Measurements from ENCODE around the gene ISG20. TPM values are rescaled to one million over a fixed set of nuclear protein-coding genes. Genes with fewer than 3 reads are reported as not detected.

Gene ISG20
- total and polyA plus RNA-seq, 2 donors, result 75.1 to 272 TPM

DNA sequence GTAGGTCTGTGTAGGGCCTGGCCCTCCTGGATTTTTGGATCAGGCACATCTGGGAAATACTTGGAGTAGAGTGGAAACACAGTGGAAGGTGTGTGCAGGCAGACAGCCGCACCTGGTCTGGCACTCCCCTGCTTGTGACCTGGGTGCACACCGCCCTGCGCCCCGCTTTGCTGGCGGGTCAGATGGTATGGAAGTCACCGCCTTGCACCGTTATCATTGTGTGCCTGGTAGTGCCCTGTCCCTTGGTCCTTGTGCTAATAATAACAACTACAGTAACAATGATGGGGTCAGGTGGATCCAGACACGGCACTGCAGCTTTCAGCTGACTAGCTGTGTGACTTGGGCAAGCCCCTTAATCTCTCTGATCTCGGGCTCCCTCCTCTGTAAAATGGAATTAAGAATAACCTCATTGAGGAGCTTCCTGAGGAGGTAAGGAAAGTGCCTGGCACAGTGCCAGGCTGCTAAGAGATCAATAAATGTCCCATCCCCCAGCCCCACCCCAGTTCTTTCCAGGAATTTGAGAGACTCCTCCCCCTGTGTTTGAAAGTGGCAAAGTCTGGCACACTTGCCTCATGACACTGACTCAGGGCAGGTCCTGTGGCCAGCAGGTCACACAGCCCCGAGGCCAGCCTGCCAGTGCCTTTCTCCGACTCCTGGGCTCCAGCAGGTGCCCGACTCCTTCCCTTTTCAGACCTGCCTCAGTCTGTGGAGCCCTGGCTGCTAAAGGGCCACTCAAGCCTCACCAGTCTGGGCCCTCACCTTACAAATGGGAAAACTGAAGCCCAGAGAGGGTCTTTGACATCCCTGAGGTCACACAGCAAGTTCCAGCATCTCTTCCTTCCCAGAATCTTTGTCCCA, 9.8 kb downstream of the ISG20 start:
- H3K27me3 ChIP-seq (ENCODE audit: control insufficient read depth in 2 of 2, insufficient read depth in 1 of 2, low read length in 1 of 2), result no peaks in the 10 kb centered on the region
- WGBS, result 97% methylated on average over 12 of the region's 12 CpGs
- no peak for DNase-seq (ENCODE audit: low read depth in 6 of 9, low spot score in 9 of 9)
- H3K4me1 ChIP-seq (ENCODE audit: control insufficient read depth in 2 of 2, insufficient read depth in 2 of 2, low read length in 2 of 2), result peaks cover 4 to 15% of the 10 kb centered on the region in 2 donors
- peak overlapping the region; percentile 5 to 71 for H3K27ac ChIP-seq (ENCODE audit: low read depth in 1 of 2, low read length in 1 of 2)
- peaks cover 6 to 78% of the 10 kb centered on the region in 2 donors for H3K36me3 ChIP-seq (ENCODE audit: control insufficient read depth in 2 of 2, insufficient read depth in 2 of 2, low read length in 1 of 2)
- peaks cover 1 to 3% of the 10 kb centered on the region in 2 donors for H3K9me3 ChIP-seq (ENCODE audit: control insufficient read depth in 2 of 2, insufficient read depth in 1 of 2, low read length in 1 of 2)
- no peak overlapping the region for H3K4me3 ChIP-seq (ENCODE audit: low read length in 2 of 2)

DNA sequence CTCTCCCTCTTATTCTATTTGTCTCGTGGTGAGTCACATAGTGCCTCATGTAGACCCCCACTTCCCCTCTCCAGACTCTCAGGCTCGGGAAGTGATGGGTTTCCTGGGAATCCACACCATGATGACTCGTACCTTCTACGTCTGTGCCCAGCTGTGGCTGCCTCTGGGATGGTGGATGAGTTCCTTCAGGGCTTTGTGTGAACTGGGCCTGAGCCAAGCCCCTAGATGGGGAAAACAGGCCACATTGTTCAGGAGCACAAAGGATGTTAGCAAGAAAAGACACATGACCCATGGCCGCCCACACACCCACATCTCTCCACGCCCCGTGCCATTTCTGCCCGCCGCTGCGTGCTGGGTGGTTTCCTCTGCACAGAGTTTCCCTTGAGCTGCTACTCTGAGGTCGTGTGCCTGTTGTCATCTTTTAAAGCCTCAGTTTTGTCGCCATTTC, 10.5 kb downstream of the ISG20 start:
- H3K4me3 ChIP-seq (ENCODE audit: low read length in 2 of 2), result no peak overlapping the region
- WGBS, result 74% methylated on average over 12 of the region's 12 CpGs
- H3K4me1 ChIP-seq (ENCODE audit: control insufficient read depth in 2 of 2, insufficient read depth in 2 of 2, low read length in 2 of 2), result peaks cover 4 to 15% of the 10 kb centered on the region in 2 donors
- H3K27me3 ChIP-seq (ENCODE audit: control insufficient read depth in 2 of 2, insufficient read depth in 1 of 2, low read length in 1 of 2), result no peaks in the 10 kb centered on the region
- H3K27ac ChIP-seq (ENCODE audit: low read depth in 1 of 2, low read length in 1 of 2), result peak overlapping the region; percentile 5 to 75
- no peak for DNase-seq (ENCODE audit: low read depth in 6 of 9, low spot score in 9 of 9)
- peaks cover 6 to 85% of the 10 kb centered on the region in 2 donors for H3K36me3 ChIP-seq (ENCODE audit: control insufficient read depth in 2 of 2, insufficient read depth in 2 of 2, low read length in 1 of 2)
- peaks cover 1 to 3% of the 10 kb centered on the region in 2 donors for H3K9me3 ChIP-seq (ENCODE audit: control insufficient read depth in 2 of 2, insufficient read depth in 1 of 2, low read length in 1 of 2)

DNA sequence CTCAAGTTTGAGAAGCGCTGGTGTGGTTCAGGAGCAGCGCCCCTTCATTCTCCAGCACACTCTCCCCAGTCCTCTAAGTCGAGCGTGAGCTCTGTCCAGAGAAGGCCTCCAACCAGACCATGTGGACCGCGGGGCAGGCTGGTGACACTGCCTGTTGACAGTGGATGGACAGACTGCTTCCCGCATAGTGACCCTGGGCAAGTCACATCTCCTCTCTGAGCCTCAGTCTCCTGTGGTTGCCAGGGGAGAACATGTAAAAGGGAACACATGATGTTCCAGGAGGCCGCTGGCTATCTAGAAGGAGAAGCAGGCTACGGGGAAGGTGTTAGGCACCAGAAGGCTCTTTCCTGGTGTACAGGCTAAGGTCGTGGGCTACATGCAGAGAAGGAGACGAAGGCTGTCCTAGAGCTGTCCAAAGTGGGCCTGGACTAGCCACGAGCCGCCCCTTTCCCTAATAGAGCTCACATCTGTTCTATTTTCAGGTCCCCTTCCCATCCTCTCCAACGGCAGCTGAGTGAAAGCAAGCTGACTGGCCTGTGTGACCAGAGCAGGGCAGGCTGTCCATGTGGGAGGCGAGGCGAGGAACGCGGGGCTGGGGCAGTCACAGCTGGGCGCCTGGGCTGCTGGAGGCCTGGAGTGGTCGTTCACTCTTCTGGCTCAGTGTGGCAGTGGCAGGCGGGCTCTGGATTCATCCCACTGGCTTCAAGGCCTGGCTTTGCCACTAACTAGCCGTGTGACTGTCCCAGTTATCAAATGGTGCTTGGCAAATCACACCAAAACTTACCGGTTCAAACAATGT, 11.1 kb downstream of the ISG20 start:
- Histone ChIP-seq H3K27me3 (ENCODE audit: control insufficient read depth in 2 of 2, insufficient read depth in 1 of 2, low read length in 1 of 2) (no peaks in the 10 kb centered on the region), H3K27ac (ENCODE audit: low read depth in 1 of 2, low read length in 1 of 2) (peak overlapping the region in 1 of 2 donors; percentile 75), H3K36me3 (ENCODE audit: control insufficient read depth in 2 of 2, insufficient read depth in 2 of 2, low read length in 1 of 2) (peaks cover 6 to 85% of the 10 kb centered on the region in 2 donors), H3K4me3 (ENCODE audit: low read length in 2 of 2) (no peak overlapping the region), H3K4me1 (ENCODE audit: control insufficient read depth in 2 of 2, insufficient read depth in 2 of 2, low read length in 2 of 2) (peaks cover 7 to 15% of the 10 kb centered on the region in 2 donors), H3K9me3 (ENCODE audit: control insufficient read depth in 2 of 2, insufficient read depth in 1 of 2, low read length in 1 of 2) (peaks cover 1 to 3% of the 10 kb centered on the region in 2 donors)
- no peak for DNase-seq (ENCODE audit: low read depth in 6 of 9, low spot score in 9 of 9)
- 89% methylated on average over 23 of the region's 23 CpGs for WGBS

DNA sequence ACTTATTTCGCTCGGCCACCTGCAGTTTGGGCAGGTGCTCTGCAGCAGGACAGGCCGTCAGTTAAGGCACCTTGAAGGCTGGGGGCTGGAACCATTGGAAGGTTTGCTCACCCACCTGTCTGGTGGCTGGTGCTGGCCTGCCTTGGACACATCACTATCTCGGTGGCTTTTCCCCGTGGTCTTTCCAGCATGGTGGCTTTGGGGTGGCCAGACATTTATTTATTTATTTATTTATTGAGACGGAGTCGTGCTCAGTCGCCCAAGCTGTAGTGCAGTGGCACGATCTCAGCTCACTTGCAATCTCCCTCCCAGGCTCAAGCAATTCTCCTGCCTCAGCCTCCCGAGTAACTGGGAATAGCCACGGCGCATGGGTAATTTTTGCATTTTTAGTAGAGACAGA, 11.7 kb downstream of the ISG20 start:
- peaks cover 12 to 17% of the 10 kb centered on the region in 2 donors for H3K4me1 ChIP-seq (ENCODE audit: control insufficient read depth in 2 of 2, insufficient read depth in 2 of 2, low read length in 2 of 2)
- no peaks in the 10 kb centered on the region for H3K27me3 ChIP-seq (ENCODE audit: control insufficient read depth in 2 of 2, insufficient read depth in 1 of 2, low read length in 1 of 2)
- H3K36me3 ChIP-seq (ENCODE audit: control insufficient read depth in 2 of 2, insufficient read depth in 2 of 2, low read length in 1 of 2), result peaks cover 6 to 85% of the 10 kb centered on the region in 2 donors
- H3K4me3 ChIP-seq (ENCODE audit: low read length in 2 of 2), result no peak overlapping the region
- WGBS, result 98% methylated on average over 12 of the region's 12 CpGs
- peaks cover 1 to 3% of the 10 kb centered on the region in 2 donors for H3K9me3 ChIP-seq (ENCODE audit: control insufficient read depth in 2 of 2, insufficient read depth in 1 of 2, low read length in 1 of 2)
- no peak overlapping the region for H3K27ac ChIP-seq (ENCODE audit: low read depth in 1 of 2, low read length in 1 of 2)
- no peak for DNase-seq (ENCODE audit: low read depth in 6 of 9, low spot score in 9 of 9)

DNA sequence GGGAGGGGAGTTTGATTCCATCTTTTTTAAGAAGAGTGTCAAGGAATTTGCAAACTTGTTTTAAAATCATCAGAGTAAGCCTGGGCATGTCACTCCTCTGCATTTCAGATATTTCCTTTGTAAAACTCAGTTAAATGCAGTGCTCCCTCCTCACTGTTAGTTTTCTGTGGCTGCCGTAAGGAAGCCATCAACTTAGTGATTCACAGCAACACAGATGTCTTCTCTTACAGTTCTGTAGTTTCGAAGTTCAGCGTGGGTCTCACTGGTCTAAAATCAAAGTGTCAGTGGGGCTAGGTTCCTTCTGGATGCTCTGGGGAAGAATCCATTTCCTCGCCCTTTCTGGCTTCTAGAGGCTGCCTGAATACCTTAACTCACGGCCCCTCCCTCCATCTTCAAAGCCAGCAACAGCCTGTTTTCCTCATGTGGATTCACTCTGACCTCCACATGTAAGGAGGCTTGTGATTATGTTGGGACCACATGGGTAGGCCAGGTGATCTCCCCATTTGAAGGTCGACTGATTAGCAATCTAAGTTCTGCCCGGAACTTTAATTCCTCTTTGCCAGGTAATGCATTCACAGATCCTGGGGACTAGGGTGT, 12.4 kb downstream of the ISG20 start:
- no peaks in the 10 kb centered on the region for H3K27me3 ChIP-seq (ENCODE audit: control insufficient read depth in 2 of 2, insufficient read depth in 1 of 2, low read length in 1 of 2)
- peaks cover 15 to 24% of the 10 kb centered on the region in 2 donors for H3K4me1 ChIP-seq (ENCODE audit: control insufficient read depth in 2 of 2, insufficient read depth in 2 of 2, low read length in 2 of 2)
- WGBS, result 94% methylated on average over 7 of the region's 7 CpGs
- H3K4me3 ChIP-seq (ENCODE audit: low read length in 2 of 2), result no peak overlapping the region
- peaks cover 6 to 79% of the 10 kb centered on the region in 2 donors for H3K36me3 ChIP-seq (ENCODE audit: control insufficient read depth in 2 of 2, insufficient read depth in 2 of 2, low read length in 1 of 2)
- no peak for DNase-seq (ENCODE audit: low read depth in 6 of 9, low spot score in 9 of 9)
- peaks cover 1 to 3% of the 10 kb centered on the region in 2 donors for H3K9me3 ChIP-seq (ENCODE audit: control insufficient read depth in 2 of 2, insufficient read depth in 1 of 2, low read length in 1 of 2)
- peak overlapping the region in 1 of 2 donors; percentile 53 for H3K27ac ChIP-seq (ENCODE audit: low read depth in 1 of 2, low read length in 1 of 2)

DNA sequence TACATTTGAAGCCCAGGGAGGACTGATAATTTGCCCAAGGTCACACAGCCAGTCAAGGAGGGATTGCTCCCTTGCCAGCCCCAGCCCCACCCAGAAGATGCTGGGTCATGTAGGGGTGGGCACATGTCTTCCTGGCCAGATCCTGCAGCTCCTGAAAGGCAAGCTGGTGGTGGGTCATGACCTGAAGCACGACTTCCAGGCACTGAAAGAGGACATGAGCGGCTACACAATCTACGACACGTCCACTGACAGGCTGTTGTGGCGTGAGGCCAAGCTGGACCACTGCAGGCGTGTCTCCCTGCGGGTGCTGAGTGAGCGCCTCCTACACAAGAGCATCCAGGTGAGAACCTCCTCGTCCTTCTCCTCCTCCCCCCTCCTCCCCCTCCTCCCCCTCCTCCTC, 13.2 kb downstream of the ISG20 start:
- H3K27me3 ChIP-seq (ENCODE audit: control insufficient read depth in 2 of 2, insufficient read depth in 1 of 2, low read length in 1 of 2), result no peaks in the 10 kb centered on the region
- peaks cover 6 to 78% of the 10 kb centered on the region in 2 donors for H3K36me3 ChIP-seq (ENCODE audit: control insufficient read depth in 2 of 2, insufficient read depth in 2 of 2, low read length in 1 of 2)
- H3K4me3 ChIP-seq (ENCODE audit: low read length in 2 of 2), result no peak overlapping the region
- peaks cover 1 to 3% of the 10 kb centered on the region in 2 donors for H3K9me3 ChIP-seq (ENCODE audit: control insufficient read depth in 2 of 2, insufficient read depth in 1 of 2, low read length in 1 of 2)
- no peak overlapping the region for H3K27ac ChIP-seq (ENCODE audit: low read depth in 1 of 2, low read length in 1 of 2)
- H3K4me1 ChIP-seq (ENCODE audit: control insufficient read depth in 2 of 2, insufficient read depth in 2 of 2, low read length in 2 of 2), result peaks cover 15 to 26% of the 10 kb centered on the region in 2 donors
- 89% methylated on average over 9 of the region's 9 CpGs for WGBS
- DNase-seq (ENCODE audit: low read depth in 6 of 9, low spot score in 9 of 9), result no peak

DNA sequence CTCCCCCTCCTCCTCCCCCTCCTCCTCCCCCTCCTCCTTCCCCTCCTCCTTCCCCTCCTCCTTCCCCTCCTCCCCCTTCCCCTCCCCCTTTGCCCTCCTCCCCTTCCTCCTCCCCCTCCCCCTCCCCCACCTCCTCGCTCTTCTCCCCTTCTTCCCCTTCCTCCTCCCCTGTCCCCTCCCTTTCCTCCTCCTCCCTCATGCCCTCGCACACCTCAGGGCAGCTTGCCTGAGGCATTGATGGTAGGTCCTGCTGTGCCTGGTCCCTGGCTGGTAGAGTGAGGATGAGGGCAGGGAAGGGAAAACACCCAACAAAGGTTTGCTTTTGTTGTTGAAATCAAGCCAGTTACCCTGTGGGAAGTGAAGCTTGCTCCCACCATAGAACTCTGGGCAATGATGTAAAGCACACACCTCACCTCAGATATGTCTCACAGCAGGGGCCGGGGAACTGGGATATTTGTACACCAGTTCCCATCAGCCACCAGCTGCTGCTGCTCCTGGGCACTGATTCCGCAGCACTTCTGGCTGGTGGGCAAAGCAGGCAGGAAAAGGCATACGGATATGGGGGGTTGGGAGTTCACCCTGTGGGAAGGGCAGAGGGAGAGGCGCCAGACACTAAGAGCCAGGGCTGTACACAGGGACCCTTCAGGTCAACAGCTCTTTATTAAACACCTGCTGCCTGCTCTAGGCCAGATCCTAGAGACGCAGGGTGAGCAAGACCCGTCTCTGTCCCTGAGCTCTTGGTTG, 13.8 kb downstream of the ISG20 start:
- peaks cover 15 to 29% of the 10 kb centered on the region in 2 donors for H3K4me1 ChIP-seq (ENCODE audit: control insufficient read depth in 2 of 2, insufficient read depth in 2 of 2, low read length in 2 of 2)
- 81% methylated on average over 7 of the region's 8 CpGs for WGBS

DNA sequence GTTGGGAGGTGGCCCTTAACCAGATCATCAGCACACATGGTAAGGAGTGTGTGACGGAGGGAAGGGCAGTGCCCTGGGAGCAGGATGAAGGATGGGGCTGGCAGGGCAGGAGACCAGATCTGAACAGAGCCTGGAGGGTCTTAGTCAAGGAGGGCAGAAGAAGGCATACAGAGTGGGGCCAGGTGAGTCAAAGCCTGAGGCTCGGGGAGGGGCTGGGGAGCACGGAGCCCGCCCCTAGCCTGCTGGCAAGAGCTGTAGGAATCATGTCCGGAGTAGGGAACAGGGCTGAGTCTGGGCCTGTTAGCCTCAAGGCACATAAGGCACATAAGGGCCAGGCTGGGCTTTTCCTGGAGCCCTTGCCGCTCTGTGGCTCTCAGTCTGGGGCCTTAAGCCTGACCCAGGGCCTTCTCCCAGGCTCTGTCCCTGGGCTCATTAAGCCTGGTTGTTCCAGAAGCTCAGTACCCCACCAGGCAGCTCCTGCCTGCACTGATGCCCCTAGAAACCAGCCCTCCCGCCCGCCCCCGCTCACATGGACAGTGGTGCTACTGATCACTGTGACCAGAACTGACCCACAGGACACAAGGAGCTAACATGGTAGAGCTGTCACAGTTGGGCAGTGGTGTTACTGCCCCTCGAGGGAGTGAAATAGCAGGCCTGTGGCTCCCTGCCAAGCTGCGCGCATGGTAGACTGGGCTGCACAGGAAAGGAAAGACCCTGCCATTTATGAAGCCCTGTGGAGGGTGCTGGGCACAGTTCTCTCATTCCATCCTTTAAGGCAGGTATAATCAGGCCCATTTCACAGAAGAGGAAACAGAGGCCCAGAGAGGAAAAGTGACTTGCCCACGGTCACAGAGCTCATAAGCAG, 14.6 kb downstream of the ISG20 start:
- H3K27me3 ChIP-seq (ENCODE audit: control insufficient read depth in 2 of 2, insufficient read depth in 1 of 2, low read length in 1 of 2), result peaks cover 0 to 4% of the 10 kb centered on the region in 2 donors
- 91% methylated on average over 13 of the region's 13 CpGs for WGBS
- H3K4me1 ChIP-seq (ENCODE audit: control insufficient read depth in 2 of 2, insufficient read depth in 2 of 2, low read length in 2 of 2), result peaks cover 15 to 31% of the 10 kb centered on the region in 2 donors
- H3K4me3 ChIP-seq (ENCODE audit: low read length in 2 of 2), result no peak overlapping the region
- H3K36me3 ChIP-seq (ENCODE audit: control insufficient read depth in 2 of 2, insufficient read depth in 2 of 2, low read length in 1 of 2), result peaks cover 0 to 64% of the 10 kb centered on the region in 2 donors
- peaks cover 0 to 3% of the 10 kb centered on the region in 2 donors for H3K9me3 ChIP-seq (ENCODE audit: control insufficient read depth in 2 of 2, insufficient read depth in 1 of 2, low read length in 1 of 2)
- H3K27ac ChIP-seq (ENCODE audit: low read depth in 1 of 2, low read length in 1 of 2), result no peak overlapping the region
- DNase-seq (ENCODE audit: low read depth in 6 of 9, low spot score in 9 of 9), result no peak

More for the DNA sequence above, 13.8 kb downstream of the ISG20 start:
- H3K27ac ChIP-seq (ENCODE audit: low read depth in 1 of 2, low read length in 1 of 2), result no peak overlapping the region
- no peak for DNase-seq (ENCODE audit: low read depth in 6 of 9, low spot score in 9 of 9)
- peaks cover 5 to 72% of the 10 kb centered on the region in 2 donors for H3K36me3 ChIP-seq (ENCODE audit: control insufficient read depth in 2 of 2, insufficient read depth in 2 of 2, low read length in 1 of 2)
- H3K4me3 ChIP-seq (ENCODE audit: low read length in 2 of 2), result no peak overlapping the region
- peaks cover 0 to 2% of the 10 kb centered on the region in 2 donors for H3K27me3 ChIP-seq (ENCODE audit: control insufficient read depth in 2 of 2, insufficient read depth in 1 of 2, low read length in 1 of 2)
- peaks cover 1 to 3% of the 10 kb centered on the region in 2 donors for H3K9me3 ChIP-seq (ENCODE audit: control insufficient read depth in 2 of 2, insufficient read depth in 1 of 2, low read length in 1 of 2)

All from thymus (tissue), 11 donors.